T-helper 1 cell treated with Interleukin-12 subunit alpha and Interleukin-12 subunit beta and Interleukin-4 antibody, amounts not matched to agents 30 μg/mL and 1 μg/mL, for 36 hours (primary cell): ENCODE results near the gene PEX16.
"Not testable (repeated sequence)": the region's sequence is repeated elsewhere in the genome, so short reads cannot be mapped to it uniquely, and the experiment has no call there.

Experiments used
- H3K27ac Mint-ChIP-seq: one replicate; pipeline ENCODE4 v1.8.0; 2021; ENCODE audit warnings: mild to moderate bottlenecking, mixed read lengths
- H3K27me3 Mint-ChIP-seq: one replicate; pipeline ENCODE4 v1.8.0; 2021; ENCODE audit warnings: low read depth, mixed read lengths
- H3K36me3 Mint-ChIP-seq: one replicate; pipeline ENCODE4 v1.8.0; 2021; ENCODE audit warnings: low read depth, mixed read lengths
- H3K4me1 Mint-ChIP-seq: one replicate; pipeline ENCODE4 v1.8.0; 2021; ENCODE audit warnings: low read depth, mixed read lengths
- H3K4me3 Mint-ChIP-seq: one replicate; pipeline ENCODE4 v1.8.0; 2021; ENCODE audit warnings: mild to moderate bottlenecking, moderate library complexity, mixed read lengths
- H3K9me3 Mint-ChIP-seq: one replicate; pipeline ENCODE4 v1.8.0; 2021; ENCODE audit warnings: mixed read lengths

Gene PEX16

DNA sequence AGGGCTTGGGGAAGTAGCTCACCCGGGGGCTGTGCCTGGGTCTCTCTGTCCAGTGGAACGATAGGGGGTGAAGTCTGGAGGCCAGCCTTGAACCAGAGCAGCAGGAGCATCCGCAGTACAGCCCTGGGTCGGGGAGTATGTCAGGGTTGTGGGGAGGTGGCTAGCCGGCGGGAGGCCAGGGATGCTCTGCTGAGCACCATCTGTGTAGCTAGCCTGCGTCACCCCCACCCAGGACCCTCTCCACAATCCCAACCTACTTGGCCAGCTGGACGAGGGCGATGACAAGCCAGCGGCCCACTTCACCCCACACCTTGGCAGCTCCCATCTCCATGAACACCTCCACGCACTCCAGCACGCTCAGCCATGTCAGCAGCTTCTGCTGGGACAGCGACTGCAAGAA, 2.2 kb downstream of the PEX16 start:
- Mint-ChIP-seq H3K9me3 (no peaks in the 10 kb centered on the region), H3K27ac (no peak overlapping the region), H3K27me3 (no peaks in the 10 kb centered on the region), H3K4me1 (peaks cover 13% of the 10 kb centered on the region), H3K36me3 (peaks cover 10% of the 10 kb centered on the region), H3K4me3 (peak overlapping the region; percentile 28)

- no peaks in the 10 kb centered on the region for H3K9me3 Mint-ChIP-seq
- H3K27me3 Mint-ChIP-seq, result no peaks in the 10 kb centered on the region
- no peak overlapping the region for H3K27ac Mint-ChIP-seq
- peaks cover 10% of the 10 kb centered on the region for H3K36me3 Mint-ChIP-seq
- H3K4me1 Mint-ChIP-seq, result peaks cover 13% of the 10 kb centered on the region
- no peak overlapping the region for H3K4me3 Mint-ChIP-seq
Measured at GRCh38 chr11:45913942-45914635, 3.6 kb downstream of the PEX16 start.

- peaks cover 12% of the 10 kb centered on the region for H3K4me1 Mint-ChIP-seq
- peaks cover 10% of the 10 kb centered on the region for H3K36me3 Mint-ChIP-seq
- H3K27ac Mint-ChIP-seq, result no peak overlapping the region
- no peaks in the 10 kb centered on the region for H3K9me3 Mint-ChIP-seq
- H3K27me3 Mint-ChIP-seq, result no peaks in the 10 kb centered on the region
- no peak overlapping the region for H3K4me3 Mint-ChIP-seq
Measured at GRCh38 chr11:45913514-45913913, 4.2 kb downstream of the PEX16 start.

DNA sequence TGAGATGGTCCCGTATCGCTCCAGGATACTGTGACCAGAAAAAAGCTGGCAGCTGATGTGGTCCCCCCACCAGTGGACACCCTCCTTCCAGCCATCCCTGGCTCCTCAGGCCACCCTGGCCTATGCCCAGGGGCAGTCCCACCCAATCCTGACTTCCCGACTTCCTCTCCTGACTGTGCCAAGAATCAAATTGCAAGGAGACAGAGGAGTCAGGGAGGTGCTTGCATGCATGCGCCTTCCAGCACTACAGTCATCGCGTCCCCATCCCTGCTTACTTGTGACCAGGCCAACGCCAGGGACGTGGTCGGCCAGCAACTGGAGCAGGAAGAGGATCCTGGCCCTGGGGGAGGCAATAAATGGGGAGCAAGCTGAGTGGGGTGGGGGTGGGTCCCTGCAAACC, 7.1 kb downstream of the PEX16 start:
- H3K4me1 Mint-ChIP-seq, result peaks cover 4% of the 10 kb centered on the region
- H3K27ac Mint-ChIP-seq, result no peak overlapping the region
- peaks cover 6% of the 10 kb centered on the region for H3K36me3 Mint-ChIP-seq
- H3K4me3 Mint-ChIP-seq, result no peak overlapping the region
- no peaks in the 10 kb centered on the region for H3K9me3 Mint-ChIP-seq
- no peaks in the 10 kb centered on the region for H3K27me3 Mint-ChIP-seq

DNA sequence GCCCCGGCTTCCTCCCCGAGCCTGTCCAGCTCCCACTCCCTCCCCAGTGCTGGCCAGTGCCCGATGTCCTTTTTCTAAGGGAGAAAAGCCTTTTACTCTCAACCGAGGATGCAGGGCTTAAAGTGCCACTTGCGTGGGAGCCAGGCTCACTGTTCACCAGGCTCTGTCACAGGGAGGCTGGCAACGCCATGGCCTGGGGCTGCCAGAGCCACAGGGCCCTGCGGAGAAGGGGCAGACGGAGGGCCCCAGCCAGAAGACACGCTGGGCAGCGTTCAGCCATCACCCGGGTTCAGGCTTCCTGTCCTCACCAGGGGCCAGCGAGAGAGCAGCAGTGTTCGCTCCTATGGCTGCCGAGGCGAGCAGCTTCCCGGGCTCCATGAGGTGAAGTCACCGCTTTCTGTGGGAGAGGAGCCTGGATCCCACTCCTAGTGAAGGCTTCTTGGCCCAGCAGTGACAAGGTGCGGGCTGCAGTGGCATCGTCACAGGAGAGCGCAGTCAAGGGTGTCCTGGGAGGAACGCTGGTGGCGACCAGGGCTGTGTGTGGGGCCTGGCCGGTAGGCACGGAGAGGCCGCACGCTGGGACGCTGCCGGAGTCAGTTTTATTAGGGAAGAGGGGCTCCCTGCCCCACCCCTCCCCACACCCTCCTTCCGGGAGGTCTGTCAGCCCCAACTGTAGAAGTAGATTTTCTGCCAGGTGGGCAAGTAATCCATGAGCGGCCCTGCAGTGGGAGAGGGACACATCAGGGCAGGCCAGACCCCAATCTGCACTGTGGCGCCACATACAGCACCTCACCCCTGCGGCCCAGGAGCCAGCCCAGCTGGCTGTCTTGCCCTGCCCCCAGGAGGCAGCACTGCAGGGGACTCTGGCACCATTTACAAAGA, 7.8 kb downstream of the PEX16 start:
- peaks cover 6% of the 10 kb centered on the region for H3K36me3 Mint-ChIP-seq
- H3K4me1 Mint-ChIP-seq, result peaks cover 4% of the 10 kb centered on the region
- H3K9me3 Mint-ChIP-seq, result no peaks in the 10 kb centered on the region
- H3K4me3 Mint-ChIP-seq, result no peak overlapping the region
- H3K27me3 Mint-ChIP-seq, result no peaks in the 10 kb centered on the region
- no peak overlapping the region for H3K27ac Mint-ChIP-seq

DNA sequence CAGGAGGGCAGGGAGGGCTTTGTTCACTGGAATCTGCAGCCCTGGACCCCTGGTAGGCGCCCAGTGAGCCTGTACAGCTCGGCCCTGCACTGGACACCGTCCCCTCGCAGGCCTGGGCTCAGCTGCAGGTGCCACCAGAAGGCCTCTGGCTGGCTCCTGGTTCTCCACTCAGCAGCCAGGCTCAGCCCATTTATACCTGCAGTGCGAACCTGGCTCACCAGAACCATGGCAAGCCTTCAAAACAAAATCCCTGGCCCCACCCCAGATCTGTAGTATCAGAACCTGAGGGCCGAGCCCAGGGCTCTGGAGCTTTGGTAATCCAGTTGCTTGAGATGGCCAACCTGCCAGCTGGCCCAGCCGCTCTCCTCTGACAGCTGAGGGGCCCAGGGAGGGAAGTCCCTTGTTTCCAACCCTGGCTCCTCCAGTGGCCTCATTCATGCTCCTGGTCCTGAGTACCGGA, 9.7 kb downstream of the PEX16 start:
- Mint-ChIP-seq H3K9me3 (no peaks in the 10 kb centered on the region), H3K4me1 (peaks cover 2% of the 10 kb centered on the region), H3K36me3 (peaks cover 5% of the 10 kb centered on the region), H3K27ac (no peak overlapping the region), H3K27me3 (no peaks in the 10 kb centered on the region), H3K4me3 (no peak overlapping the region)

- Mint-ChIP-seq H3K27me3 (peaks cover under 1% of the 10 kb centered on the region), H3K4me3 (no peak within 1 kb of the TSS), H3K9me3 (no peaks in the 10 kb centered on the region), H3K27ac (no peak within 1 kb of the TSS), H3K4me1 (peaks cover 2% of the 10 kb centered on the region), H3K36me3 (peaks cover 5% of the 10 kb centered on the region)
Measured at GRCh38 chr11:45906965-45907611, 10.6 kb downstream of the PEX16 start, which contains the start of gene FREY1. TSS of gene FREY1 (minus strand) at chr11:45907271. CDS start at chr11:45907245, 26 bp downstream.

GRCh38 chr11:45906096-45906682, 11.5 kb downstream of the PEX16 start:
- no peak overlapping the region for H3K4me3 Mint-ChIP-seq
- peaks cover 2% of the 10 kb centered on the region for H3K4me1 Mint-ChIP-seq
- no peaks in the 10 kb centered on the region for H3K9me3 Mint-ChIP-seq
- no peak overlapping the region for H3K27ac Mint-ChIP-seq
- peaks cover 1% of the 10 kb centered on the region for H3K36me3 Mint-ChIP-seq
- H3K27me3 Mint-ChIP-seq, result peaks cover 9% of the 10 kb centered on the region

DNA sequence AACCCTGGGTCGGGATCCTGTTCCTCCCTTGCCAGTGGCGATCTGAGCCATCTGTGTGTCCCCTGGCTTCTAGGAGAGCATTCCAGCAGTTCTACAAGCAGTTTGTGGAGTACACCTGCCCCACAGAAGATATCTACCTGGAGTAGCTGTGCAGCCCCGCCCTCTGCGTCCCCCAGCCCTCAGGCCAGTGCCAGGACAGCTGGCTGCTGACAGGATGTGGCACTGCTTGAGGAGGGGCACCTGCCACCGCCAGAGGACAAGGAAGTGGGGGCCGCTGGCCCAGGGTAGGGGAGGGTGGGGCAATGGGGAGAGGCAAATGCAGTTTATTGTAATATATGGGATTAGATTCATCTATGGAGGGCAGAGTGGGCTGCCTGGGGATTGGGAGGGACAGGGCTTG, 12.1 kb downstream of the PEX16 start:
- H3K36me3 Mint-ChIP-seq, H3K4me3 Mint-ChIP-seq, H3K9me3 Mint-ChIP-seq, H3K4me1 Mint-ChIP-seq, H3K27ac Mint-ChIP-seq: not testable (repeated sequence)
- H3K27me3 Mint-ChIP-seq, result peaks cover 15% of the 10 kb centered on the region

DNA sequence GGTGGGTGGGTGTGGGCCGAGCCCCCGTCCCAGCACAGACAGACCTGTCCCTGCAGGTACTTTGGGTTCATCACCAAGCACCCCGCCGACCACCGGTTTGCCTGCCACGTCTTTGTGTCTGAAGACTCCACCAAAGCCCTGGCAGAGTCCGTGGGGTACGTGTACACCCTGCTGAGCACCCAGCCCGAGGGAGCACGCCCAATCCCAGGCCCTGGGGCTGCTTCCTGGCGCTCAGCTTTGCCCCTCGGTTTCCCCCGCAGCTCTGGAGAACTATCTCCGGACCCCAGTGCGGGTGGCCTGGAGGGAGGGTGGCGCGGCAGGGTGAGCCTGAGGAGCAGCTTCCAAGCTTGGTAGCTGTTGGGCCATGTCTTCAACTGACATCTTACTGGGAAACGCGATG, 12.6 kb downstream of the PEX16 start:
- Mint-ChIP-seq H3K9me3 (no peaks in the 10 kb centered on the region), H3K4me1 (peaks cover 4% of the 10 kb centered on the region), H3K4me3 (no peak overlapping the region), H3K27ac (no peak overlapping the region), H3K27me3 (peaks cover 18% of the 10 kb centered on the region), H3K36me3 (no peaks in the 10 kb centered on the region)

DNA sequence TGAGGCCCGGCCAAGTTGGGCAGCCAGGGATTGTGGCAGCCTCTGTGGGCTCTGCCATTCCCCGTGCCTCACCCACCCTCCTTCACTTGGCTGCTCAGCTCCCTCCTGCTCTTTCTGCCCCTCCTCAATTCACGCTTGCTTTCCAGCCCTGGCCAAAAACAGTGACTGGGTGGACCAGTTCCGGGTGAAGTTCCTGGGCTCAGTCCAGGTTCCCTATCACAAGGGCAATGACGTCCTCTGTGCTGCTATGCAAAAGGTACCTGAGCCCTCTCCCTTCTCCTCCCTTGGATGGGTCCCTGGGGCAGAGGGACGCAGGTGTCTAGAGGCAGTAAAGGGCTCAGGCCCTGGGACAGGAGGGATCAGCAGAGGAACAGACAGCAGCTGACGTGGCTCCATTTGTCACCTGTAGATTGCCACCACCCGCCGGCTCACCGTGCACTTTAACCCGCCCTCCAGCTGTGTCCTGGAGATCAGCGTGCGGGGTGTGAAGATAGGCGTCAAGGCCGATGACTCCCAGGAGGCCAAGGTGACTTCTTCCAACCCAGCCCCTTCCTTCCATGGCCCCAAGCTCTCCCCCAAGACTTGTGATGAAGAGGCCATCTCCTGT, 13.3 kb downstream of the PEX16 start:
- H3K4me3 Mint-ChIP-seq, result no peak overlapping the region
- no peaks in the 10 kb centered on the region for H3K9me3 Mint-ChIP-seq
- peaks cover 18% of the 10 kb centered on the region for H3K27me3 Mint-ChIP-seq
- H3K27ac Mint-ChIP-seq, result no peak overlapping the region
- no peaks in the 10 kb centered on the region for H3K36me3 Mint-ChIP-seq
- peaks cover 4% of the 10 kb centered on the region for H3K4me1 Mint-ChIP-seq

- Mint-ChIP-seq H3K27ac (no peak overlapping the region), H3K27me3 (peaks cover 35% of the 10 kb centered on the region), H3K9me3 (no peaks in the 10 kb centered on the region), H3K36me3 (no peaks in the 10 kb centered on the region), H3K4me1 (peaks cover 4% of the 10 kb centered on the region), H3K4me3 (no peak overlapping the region)
Measured at GRCh38 chr11:45902452-45903380, 15.0 kb downstream of the PEX16 start.

DNA sequence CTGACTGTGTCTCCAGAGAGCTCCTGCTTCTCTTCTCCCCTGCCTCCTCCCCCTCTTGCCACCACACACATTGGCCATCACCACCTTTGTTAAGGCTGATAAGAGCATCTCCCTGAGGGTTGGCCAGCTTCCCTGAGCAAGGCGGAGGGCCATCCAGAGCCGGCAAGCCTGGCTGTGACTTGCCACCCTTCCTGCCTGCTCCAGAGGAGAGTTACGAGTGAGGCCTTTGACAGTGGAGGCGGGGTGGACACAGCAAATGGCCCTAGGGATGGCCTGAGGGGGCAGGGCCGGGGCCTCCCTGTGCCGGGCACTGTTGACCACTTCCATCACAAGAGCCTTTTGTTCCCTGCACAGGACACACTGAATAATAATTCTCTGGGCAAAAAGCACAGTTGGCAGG, 16.1 kb downstream of the PEX16 start:
- H3K27me3 Mint-ChIP-seq, result peaks cover 39% of the 10 kb centered on the region
- no peaks in the 10 kb centered on the region for H3K9me3 Mint-ChIP-seq
- no peaks in the 10 kb centered on the region for H3K36me3 Mint-ChIP-seq
- no peak overlapping the region for H3K4me3 Mint-ChIP-seq
- no peak overlapping the region for H3K27ac Mint-ChIP-seq
- peaks cover 4% of the 10 kb centered on the region for H3K4me1 Mint-ChIP-seq
